ENCODE results near the gene RIMKLB.

Gene RIMKLB

GRCh38 chr12:8821591-8821990, 123.8 kb downstream of the RIMKLB start:
- no peak for DNase-seq

GRCh38 chr12:8822298-8822697, 124.5 kb downstream of the RIMKLB start, which contains the start of gene A2ML1:
TSS of gene A2ML1 (plus strand) at chr12:8822621. CDS start at chr12:8822652, 31 bp downstream.
- DNase-seq, result no peak

DNA sequence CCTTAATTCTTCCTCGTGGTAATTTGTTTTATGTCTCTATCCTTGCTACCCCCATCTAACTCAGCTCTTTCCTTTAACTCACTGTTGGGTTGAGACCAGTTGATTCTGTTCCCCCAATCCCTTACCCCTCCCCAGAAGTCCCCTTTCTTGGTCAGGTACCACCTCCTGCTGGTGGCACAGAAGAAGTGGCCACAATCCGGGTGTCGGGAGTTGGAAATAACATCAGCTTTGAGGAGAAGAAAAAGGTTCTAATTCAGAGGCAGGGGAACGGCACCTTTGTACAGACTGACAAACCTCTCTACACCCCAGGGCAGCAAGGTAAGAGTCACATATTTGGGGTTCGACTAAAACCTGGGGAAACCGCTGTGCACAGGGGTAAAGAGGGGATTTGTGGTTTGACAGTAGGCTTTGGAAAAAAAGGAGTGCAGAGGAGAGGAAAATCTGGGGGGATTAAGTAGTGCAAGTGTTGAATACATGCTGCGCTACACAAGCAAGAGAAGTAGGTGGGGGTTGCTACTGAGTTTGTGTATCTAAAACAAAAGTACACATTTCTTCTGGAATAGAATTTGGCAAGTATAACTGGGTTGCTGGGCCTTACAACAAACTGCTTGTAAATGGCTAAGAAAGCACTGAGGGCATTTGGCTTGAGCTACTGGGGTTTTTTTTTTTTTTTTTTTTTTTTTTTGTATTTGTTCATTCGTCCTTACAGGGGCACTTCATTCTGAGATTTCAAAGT, 125.9 kb downstream of the RIMKLB start:
- no peak for DNase-seq

DNA sequence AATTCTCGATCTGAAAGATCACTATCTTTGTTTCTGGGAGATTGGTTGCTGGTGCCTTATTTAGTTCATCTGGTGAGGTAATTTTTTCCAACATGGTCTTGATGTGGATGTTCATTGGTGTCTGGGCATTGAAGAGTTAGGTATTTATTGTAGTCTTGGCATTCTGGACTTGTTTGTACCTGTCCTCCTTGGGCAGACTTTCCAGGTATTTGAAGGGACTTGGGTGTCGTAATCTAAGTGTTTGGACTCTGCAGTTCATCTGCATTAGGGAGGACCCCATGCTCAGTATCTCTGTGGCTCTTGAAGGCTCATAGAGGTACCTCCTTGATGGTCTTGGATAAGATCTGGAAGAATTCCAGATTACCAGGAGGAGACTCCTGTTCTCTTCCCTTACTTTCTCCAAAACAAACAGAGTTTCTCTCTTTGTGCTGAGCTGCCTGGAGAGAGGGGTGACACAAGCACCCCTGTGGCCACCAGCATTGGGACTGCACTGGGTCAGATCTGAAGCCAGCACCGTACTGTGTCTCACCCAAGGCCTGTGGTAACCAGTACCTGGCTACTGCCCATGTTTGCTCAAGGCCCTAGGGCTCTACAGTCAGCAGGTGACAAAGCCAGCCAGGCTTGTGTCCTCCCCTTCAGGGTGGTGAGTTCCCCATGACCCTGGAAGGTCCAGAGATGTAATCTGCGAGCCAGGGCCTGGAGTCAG, 129.9 kb downstream of the RIMKLB start:
- no peak for DNase-seq

DNA sequence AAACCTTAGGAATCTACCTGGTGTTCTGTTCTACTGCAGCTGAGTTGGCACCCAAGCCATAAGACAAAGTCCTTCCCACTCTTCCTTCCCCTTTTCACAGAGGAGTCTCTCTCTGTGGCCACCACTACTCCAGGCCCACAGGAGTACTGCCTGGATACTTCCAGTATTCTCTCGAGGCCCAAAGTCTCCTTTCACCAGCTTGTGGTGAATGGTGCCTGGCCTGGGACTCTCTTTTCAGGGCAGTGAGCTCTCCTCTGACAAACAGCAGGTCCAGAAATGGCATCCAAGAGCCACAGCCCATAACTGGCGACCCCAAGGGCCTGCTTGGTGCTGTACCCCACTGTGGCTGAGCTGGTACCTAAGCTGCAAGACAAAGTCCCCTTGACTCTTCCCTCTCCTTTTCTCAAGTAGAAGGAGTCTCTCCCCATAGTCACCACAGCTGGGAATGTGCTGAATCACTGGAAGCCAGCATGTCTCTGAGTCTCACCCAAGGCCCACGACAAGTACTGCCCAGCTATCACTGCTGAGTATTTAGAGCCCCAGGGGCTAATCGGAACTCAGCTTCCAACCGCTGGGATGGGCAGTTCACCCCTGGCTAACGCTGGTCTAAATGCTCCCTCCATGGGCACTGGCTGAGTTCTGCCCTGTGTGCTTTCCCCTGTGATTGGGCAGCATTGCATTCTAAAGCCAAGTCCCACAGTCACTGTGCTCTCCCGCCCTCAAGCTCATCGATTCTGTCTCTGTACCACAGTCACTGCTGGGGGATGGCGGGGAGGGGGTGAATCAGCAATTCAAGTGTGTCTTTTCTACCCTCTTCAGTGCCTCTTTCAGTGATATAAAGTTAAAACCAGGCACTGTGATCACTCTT, 130.7 kb downstream of the RIMKLB start:
- no peak for DNase-seq

DNA sequence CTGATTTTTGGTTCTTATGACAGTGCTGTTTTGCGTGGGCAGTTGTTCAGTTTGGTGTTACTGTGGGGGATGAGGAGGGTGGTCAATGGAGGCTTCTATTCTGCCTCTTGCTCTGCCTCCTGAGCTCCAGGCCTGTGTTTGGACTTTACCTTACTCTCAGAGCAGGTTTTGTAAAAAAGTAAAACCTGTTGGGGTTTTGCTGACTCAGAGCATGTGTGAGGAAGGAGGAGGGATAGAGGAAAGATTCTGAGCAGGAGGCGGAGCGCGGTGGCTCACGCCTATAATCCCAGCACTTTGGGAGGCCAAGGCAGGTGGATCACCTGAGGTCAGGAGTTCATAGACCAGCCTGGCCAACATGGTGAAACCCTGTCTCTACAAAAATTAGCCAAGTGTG, 131.3 kb downstream of the RIMKLB start:
- no peak for DNase-seq

DNA sequence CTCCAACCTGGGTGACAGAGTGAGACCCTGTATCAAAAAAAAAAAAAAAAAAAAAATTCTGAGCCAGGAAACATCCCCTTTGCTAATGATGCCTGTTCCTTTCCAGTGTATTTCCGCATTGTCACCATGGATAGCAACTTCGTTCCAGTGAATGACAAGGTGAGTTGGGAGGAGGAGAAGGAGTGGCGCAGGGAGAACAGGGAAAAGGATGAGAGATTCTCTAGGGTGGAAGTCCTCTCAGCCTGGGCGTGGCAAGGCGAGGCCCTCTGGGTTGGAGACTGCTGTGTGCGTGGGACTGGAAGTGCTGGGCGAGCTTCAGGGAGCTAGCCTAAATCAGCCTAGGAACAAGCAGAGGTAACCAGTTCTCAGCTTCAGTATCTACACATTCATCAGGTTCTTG, 131.8 kb downstream of the RIMKLB start:
- no peak for DNase-seq

DNA sequence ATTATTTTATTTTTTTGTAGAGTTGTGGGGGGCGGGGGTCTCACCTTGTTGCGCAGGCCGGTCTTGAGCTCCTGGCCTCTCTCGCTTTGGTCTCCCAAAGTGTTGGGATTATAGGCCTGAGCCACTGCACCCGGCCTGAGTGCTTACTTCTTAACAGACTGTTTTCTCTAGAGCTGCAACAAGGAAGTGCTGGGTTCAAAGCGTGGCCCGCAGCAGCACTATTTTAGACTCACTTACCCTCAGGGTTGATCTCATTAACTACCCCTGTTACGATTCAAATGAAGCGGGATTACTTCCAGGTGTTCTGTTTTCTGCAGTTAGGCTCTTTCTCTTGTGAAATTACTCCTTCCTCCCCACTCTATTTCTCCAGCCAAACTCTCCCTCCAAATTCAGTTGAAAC, 133.3 kb downstream of the RIMKLB start:
- DNase-seq, result no peak

DNA sequence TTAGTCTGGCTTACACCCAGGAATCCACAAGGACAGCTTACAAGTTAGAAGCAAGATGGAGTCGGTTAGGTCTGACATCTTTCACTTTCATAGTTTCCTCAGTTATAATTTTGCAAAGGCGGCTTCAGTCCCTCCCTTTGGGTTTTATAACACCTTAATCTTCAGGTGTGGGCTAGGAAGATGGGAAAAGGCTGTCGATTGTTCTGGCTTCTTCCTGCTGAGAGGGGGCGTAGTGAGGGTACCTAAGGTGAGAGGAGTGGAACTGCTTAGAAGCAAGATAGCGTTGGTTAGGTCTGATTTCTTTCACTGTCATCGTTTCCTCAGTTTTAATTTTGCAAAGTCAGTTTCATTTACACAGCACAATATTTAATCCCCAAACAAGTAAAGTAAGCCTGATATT, 134.7 kb downstream of the RIMKLB start:
- DNase-seq, result no peak

Measured in activated CD4-positive, alpha-beta T cell treated with anti-CD3 and anti-CD28 coated beads, Interleukin-2, amount 50 U/mL, for 4 hours (primary cell).